Osteoblast (primary cell): Measurements from ENCODE around the gene ANO4. TPM values are rescaled to one million over a fixed set of nuclear protein-coding genes. Genes with fewer than 3 reads are reported as not detected.
A peak's percentile ranks its signal among the peaks of the same experiment; 100 is the strongest.

Experiments used
- DNase-seq: peaks from one replicate; pipeline ENCODE4 v3.0.0; 2011; ENCODE audit warnings: low spot score, mixed read lengths; ENCODE audit not compliant: insufficient read length; ENCODE audit errors: missing footprints
- H2AFZ ChIP-seq: 2 replicates; pipeline ENCODE4 v1.6.0; 2011; ENCODE audit warnings: mild to moderate bottlenecking, low read length
- H3K27ac ChIP-seq: 2 replicates; pipeline ENCODE4 v1.5.1; 2011; ENCODE audit warnings: mild to moderate bottlenecking, low read depth, low read length, moderate library complexity
- H3K27me3 ChIP-seq: 2 replicates; pipeline ENCODE4 v1.6.0; 2012; ENCODE audit warnings: mild to moderate bottlenecking, control low read depth, inconsistent platforms, low read length, moderate library complexity; ENCODE audit not compliant: insufficient read depth
- H3K36me3 ChIP-seq: 2 replicates; pipeline ENCODE4 v1.5.1; 2011; ENCODE audit warnings: mild to moderate bottlenecking, low read length, control low read depth, moderate library complexity; ENCODE audit not compliant: insufficient read depth
- H3K4me1 ChIP-seq: 2 replicates; pipeline ENCODE4 v1.5.1; 2011; ENCODE audit warnings: mild to moderate bottlenecking, low read length, control low read depth, moderate library complexity; ENCODE audit not compliant: insufficient read depth
- H3K4me2 ChIP-seq: 2 replicates; pipeline ENCODE4 v1.6.0; 2011; ENCODE audit warnings: mild to moderate bottlenecking, low read length; ENCODE audit not compliant: insufficient read depth
- H3K4me3 ChIP-seq: fragments of 200-600 bp; sonication (generic); 3 replicates; pipeline ENCODE4 v1.5.1; 2012; ENCODE audit warnings: mild to moderate bottlenecking, low read length, inconsistent platforms; ENCODE audit not compliant: insufficient read depth
- H3K79me2 ChIP-seq: 2 replicates; pipeline ENCODE4 v1.6.0; 2012; ENCODE audit warnings: mild to moderate bottlenecking, low read length, control low read depth, inconsistent platforms; ENCODE audit not compliant: insufficient read depth
- H3K9me3 ChIP-seq: 2 replicates; pipeline ENCODE4 v1.5.1; 2011; ENCODE audit warnings: low read depth, low read length, control low read depth
- H4K20me1 ChIP-seq: 2 replicates; pipeline ENCODE4 v1.6.0; 2012; ENCODE audit warnings: mild to moderate bottlenecking, low read length, control low read depth; ENCODE audit not compliant: insufficient read depth
- total RNA-seq: library from RNA; depleted of rRNA; stranded (reverse); fragments of >200 nt; gene quantifications from 2 replicates; pipeline ENCODE4 v1.2.3, GENCODE V29; 2012
- TF ChIP-seq, protein P1 (sequence below): IDR thresholded peaks from 2 replicates; pipeline ENCODE4 v1.5.1; 2011; ENCODE audit warnings: mild to moderate bottlenecking, low read depth, low read length, moderate library complexity; ENCODE audit errors: extremely low read depth

Gene ANO4
- total RNA-seq, 1 donor = not detected

DNA sequence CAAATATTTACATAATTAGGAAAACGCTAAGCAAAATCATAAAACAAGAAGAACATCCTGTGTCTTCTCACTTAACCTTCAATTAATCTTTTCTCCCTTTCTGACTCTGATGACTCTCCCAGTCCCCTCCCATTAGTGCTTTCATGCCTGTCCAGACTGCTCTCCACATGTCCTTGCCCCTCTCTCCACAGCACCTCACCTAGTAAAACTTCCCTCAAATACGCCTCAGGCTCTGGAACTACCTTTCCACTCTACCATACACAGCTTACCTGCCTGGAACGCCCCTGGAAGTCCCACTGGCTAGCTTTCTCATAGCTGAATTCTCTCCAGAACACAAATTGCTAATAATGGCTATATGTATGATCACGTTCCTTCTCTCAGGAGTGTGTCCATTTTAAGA, 370.7 kb downstream of the ANO4 start:
- Histone ChIP-seq H3K27me3 (no peaks in the 10 kb centered on the region), H3K9me3 (no peaks in the 10 kb centered on the region), H3K4me1 (no peaks in the 10 kb centered on the region), H4K20me1 (no peaks in the 10 kb centered on the region), H3K4me2 (no peak overlapping the region), H3K36me3 (no peaks in the 10 kb centered on the region), H2AFZ (no peak overlapping the region), H3K4me3 (no peak overlapping the region), H3K27ac (no peak overlapping the region), H3K79me2 (no peaks in the 10 kb centered on the region)
- DNase-seq = peak; percentile 53
- TF ChIP-seq, protein P1, sequence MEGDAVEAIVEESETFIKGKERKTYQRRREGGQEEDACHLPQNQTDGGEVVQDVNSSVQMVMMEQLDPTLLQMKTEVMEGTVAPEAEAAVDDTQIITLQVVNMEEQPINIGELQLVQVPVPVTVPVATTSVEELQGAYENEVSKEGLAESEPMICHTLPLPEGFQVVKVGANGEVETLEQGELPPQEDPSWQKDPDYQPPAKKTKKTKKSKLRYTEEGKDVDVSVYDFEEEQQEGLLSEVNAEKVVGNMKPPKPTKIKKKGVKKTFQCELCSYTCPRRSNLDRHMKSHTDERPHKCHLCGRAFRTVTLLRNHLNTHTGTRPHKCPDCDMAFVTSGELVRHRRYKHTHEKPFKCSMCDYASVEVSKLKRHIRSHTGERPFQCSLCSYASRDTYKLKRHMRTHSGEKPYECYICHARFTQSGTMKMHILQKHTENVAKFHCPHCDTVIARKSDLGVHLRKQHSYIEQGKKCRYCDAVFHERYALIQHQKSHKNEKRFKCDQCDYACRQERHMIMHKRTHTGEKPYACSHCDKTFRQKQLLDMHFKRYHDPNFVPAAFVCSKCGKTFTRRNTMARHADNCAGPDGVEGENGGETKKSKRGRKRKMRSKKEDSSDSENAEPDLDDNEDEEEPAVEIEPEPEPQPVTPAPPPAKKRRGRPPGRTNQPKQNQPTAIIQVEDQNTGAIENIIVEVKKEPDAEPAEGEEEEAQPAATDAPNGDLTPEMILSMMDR = no peak

DNA sequence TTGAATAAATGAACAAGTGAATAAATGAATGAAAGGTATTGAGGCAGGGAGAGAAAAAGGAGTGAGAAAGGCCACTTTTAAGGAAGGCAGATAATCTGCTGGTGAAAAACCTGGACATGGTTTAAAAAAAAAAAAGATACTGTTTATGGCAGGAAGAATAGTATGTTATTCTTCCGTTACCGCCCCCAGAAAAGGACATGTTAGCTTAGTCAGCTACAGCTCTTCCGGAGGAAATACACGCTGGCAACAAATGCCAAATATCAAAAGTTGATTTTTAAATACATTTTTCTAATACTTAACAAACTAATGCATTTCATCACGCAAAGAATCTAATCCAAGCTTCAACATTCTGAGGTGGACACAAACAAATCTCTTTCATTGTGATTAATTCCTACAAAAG, 372.3 kb downstream of the ANO4 start:
- Histone ChIP-seq H3K27me3 (no peaks in the 10 kb centered on the region), H3K79me2 (no peaks in the 10 kb centered on the region), H3K4me3 (no peak overlapping the region), H3K9me3 (no peaks in the 10 kb centered on the region), H3K4me2 (no peak overlapping the region), H3K36me3 (no peaks in the 10 kb centered on the region), H4K20me1 (no peaks in the 10 kb centered on the region), H3K27ac (no peak overlapping the region), H2AFZ (no peak overlapping the region), H3K4me1 (no peaks in the 10 kb centered on the region)
- TF ChIP-seq, protein P1 = no peak
- DNase-seq = no peak

- Histone ChIP-seq H4K20me1 (no peaks in the 10 kb centered on the region), H3K27ac (no peak overlapping the region), H3K4me3 (no peak overlapping the region), H2AFZ (no peak overlapping the region), H3K4me1 (no peaks in the 10 kb centered on the region), H3K36me3 (no peaks in the 10 kb centered on the region), H3K27me3 (no peaks in the 10 kb centered on the region), H3K79me2 (no peaks in the 10 kb centered on the region), H3K4me2 (no peak overlapping the region), H3K9me3 (no peaks in the 10 kb centered on the region)
- TF ChIP-seq, protein P1 = no peak
- DNase-seq = no peak
Observed at GRCh38 chr12:101168001-101168400, 373.4 kb downstream of the ANO4 start.

GRCh38 chr12:101172316-101172715, 377.7 kb downstream of the ANO4 start:
- no peaks in the 10 kb centered on the region for H4K20me1 ChIP-seq
- H3K4me1 ChIP-seq = no peaks in the 10 kb centered on the region
- no peaks in the 10 kb centered on the region for H3K36me3 ChIP-seq
- no peak overlapping the region for H2AFZ ChIP-seq
- no peaks in the 10 kb centered on the region for H3K9me3 ChIP-seq
- DNase-seq = peak; percentile 51
- H3K27me3 ChIP-seq = no peaks in the 10 kb centered on the region
- H3K4me3 ChIP-seq = no peak overlapping the region
- H3K4me2 ChIP-seq = no peak overlapping the region
- H3K79me2 ChIP-seq = no peaks in the 10 kb centered on the region
- no peak overlapping the region for H3K27ac ChIP-seq
- TF ChIP-seq, protein P1 = peak; percentile 30
